HG03066 (cell line): Measurements from ENCODE around the gene PLEKHG2.
"Not testable (repeated sequence)": the region's sequence is repeated elsewhere in the genome, so short reads cannot be mapped to it uniquely, and the experiment has no call there.

Experiments
- ATAC-seq: cut with Tn5 transposase; IDR thresholded peaks from one replicate; pipeline ENCODE4 v1.9.1; 2021; ENCODE audit warnings: low read depth; ENCODE audit not compliant: unreplicated experiment

The PLEKHG2 gene

GRCh38 chr19:39412100-39412866 lies at the start of gene PLEKHG2:
Gene PLEKHG2, plus strand, starts transcription at chr19:39412669. Its CDS starts 1,418 bp downstream, at chr19:39414087.
- peak; percentile 48 for ATAC-seq

DNA sequence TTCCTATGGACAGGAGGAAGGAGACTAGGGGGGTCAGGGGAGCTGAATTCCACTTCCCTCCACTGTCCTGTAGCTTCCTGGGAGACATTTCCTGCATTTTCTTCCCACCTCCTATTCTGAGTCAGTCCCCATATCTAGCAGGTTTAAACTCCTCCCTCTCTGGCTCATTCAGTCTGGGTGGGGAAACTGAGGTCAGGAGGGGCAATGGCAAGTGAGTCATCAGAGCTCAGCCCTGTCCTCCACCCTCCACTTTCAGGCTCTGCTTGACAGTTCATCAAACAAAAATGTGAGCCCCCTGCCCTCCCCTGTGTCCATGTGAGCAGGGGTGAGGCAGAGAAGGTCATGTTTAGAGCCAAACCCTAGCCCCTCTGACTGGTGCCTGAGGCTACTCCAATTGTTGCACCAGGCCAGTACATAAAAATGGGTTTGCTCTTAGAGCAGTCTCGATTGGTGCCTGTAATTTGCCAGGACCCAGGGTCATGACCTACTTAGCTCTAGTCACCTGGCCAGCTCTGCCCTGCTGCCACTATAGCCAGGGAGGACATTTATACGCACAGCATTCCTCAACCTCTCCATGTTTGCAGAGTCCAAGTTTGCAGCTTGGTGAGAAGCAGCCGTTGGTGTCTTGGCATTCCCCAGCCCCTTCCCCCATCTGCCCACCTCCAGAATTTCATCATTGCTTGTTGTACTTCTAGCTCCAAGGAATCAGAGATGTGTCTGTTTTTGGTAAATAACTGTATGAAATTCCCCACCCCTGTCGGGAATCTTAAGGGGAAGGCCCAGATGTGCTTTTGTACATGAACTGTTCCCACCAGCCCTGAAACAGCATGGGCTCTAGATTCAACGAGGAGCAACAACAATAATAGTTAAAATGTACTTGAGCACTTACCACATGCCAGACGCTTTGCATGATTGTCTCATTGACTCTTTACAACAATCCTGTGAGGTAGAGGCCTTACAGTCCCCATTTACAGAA lies 49.5 kb upstream of the PLEKHG2 start:
- ATAC-seq, result no peak

DNA sequence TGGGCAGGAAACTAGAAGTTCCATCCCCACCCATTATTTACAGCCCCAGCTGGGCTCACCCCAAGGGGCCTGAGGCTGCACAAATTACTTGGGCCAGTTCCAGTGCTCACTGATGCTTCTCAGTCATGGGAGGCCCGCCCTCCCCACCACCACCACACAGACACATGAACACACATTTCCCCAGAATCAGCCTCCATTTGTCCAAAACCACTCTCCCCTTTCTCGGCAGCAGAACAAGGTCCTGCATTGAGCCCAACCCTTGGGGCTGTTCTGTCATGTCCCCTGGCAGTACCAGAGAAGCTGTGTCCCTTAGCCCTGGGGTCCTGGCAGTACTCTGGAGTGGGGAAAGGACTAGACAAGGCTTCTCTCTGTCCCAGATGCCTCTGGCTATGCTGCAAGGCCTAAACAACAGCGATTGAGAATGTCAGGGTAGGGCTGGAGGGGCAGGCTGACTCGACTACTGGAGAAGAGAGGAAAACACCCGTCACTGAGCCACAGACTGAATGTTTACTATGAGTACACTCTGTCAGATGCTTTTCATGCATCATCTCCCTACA lies 48.5 kb upstream of the PLEKHG2 start:
- no peak for ATAC-seq

DNA sequence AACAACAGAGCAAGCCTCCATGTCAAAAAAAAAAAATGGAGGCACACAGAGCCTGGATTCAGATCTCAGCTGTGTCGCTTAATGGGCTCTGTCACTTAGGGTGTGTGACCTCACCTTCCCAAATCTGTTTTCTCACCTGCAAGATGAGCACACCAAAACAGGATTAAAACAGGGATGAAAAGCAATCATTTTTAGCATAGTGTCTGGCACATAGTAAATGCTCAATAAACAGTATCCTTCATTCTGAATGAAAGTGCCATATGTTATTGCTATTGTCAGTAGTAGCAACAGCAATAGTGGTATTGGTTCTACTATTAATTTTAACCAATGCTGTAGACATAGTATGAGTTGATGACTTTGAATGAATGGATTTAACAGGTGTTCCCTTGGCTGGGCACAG lies 46.9 kb upstream of the PLEKHG2 start:
- ATAC-seq, result no peak

- ATAC-seq, result no peak
Observed at GRCh38 chr19:39369200-39369599, 43.3 kb upstream of the PLEKHG2 start.

DNA sequence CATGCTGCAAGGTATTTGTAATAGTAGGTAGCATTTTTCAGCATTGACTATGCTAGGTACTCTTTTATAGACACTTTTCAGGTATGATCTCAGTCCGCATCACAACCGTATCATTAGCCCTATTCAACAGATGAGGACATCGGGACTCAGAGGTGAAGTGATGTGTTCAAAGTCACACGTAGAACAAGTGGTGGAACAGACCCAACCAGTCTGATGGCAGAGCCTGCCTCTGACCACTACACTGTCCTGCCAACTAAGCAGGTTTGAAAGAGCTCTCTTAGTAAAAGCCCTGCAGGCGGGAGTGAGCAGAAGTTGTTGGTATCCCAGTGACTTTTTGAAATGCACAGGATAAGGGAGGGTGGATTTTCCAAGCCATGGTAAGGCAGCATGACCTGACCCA lies 41.7 kb upstream of the PLEKHG2 start:
- ATAC-seq, result no peak

GRCh38 chr19:39372047-39372802 lies 40.2 kb upstream of the PLEKHG2 start:
- ATAC-seq, result no peak

DNA sequence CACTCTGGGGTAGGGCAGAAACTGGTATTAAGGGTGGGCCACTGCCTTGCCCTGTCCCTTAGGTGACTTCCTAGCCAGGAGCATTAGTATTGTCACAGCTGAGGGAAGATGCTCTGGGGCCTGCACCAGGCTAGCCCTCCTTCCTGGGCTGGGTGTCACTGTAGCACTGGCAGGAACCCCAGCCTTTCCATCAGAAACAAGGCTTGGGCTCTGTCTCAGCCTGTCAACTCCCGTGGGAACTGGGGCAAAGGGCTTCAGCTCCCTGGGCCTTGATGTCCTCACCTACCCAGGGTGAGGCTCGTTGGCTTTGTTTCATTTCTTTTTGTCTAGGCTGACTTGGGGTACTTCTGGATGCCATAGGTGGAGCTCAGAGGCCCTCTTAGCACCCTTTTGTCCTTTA lies 39.5 kb upstream of the PLEKHG2 start:
- ATAC-seq, result no peak

GRCh38 chr19:39375929-39376328 lies 36.5 kb upstream of the PLEKHG2 start:
- no peak for ATAC-seq

GRCh38 chr19:39377373-39378362 lies 34.8 kb upstream of the PLEKHG2 start:
- ATAC-seq, result no peak

GRCh38 chr19:39379366-39379765 lies 33.1 kb upstream of the PLEKHG2 start:
- ATAC-seq, result not testable (repeated sequence)

GRCh38 chr19:39379865-39380396 lies 32.5 kb upstream of the PLEKHG2 start:
- ATAC-seq, result no peak

DNA sequence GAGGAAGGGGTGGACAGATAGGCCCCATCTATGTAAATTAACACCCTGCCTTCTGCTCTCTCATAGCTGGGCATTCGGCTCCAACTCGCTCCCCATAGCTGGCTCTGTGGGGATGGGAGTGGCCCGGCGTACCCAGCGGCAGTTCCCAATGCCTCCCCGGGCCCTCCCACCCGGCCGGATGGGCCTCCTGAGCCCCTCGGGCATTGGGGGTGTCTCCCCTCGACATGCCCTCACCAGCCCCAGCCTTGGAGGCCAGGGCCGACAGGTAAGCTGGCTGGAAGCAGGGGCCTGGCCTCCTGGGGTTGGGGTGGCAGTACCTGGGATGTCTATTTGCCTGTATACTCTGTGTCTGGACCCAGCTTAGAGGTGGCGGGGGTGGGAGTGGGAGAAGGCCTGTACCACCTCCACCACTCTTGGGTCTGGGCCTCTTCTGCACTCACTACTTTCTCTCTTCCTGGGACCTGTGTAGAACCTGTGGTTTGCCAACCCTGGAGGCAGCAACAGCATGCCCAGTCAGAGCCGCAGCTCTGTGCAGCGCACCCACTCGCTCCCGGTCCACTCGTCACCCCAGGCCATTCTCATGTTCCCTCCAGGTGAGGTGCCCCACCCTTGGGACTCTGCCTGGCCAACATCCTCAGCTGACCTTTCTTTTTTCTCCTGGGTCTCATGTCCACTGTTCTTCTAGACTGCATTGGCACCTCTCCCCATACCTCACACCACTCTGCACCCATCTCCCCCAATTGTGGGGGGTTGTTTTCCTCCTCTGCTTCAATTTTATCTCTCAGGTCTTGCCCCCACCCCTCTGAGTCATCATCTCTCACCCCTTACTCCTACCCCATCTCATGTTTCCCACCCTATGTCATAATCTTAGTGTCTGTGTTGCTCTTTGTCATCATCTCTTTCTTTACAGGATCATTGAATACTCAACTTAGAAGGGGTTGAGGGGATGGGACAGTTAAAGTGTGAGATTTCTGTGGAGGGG lies 31.7 kb upstream of the PLEKHG2 start:
- ATAC-seq, result no peak

DNA sequence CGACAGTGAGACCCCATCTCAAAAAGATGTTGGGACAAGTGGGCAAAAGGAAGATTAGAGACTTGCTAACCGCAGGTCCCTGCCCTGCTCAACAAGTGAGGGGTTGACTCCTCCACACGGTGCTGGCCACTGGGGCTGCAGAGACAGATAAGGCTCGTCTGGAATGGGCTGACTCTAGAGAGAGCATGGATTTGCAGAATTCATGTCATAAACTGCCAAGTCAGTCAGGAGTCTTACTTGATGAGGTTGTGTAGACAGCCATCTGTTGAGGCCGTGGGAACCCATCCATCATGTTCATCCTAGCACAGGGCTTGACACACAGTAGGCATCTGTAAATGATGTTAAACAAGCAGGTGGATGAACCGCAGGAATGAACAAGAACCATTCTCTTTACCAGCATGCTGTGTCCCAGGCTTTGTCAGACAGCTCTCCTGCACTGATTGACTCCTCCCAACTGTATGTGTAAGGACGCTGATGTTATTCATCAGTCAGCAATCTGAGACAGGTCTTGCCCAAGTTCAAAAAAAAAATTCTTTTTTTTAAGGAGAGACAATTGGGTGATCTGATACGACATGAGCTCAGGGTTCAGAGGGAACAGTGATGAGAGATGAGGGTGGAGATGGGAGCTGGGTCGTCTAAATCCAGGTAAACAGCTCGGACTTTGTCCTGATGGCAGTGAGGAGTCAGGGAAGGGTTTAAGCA lies 30.4 kb upstream of the PLEKHG2 start:
- no peak for ATAC-seq

DNA sequence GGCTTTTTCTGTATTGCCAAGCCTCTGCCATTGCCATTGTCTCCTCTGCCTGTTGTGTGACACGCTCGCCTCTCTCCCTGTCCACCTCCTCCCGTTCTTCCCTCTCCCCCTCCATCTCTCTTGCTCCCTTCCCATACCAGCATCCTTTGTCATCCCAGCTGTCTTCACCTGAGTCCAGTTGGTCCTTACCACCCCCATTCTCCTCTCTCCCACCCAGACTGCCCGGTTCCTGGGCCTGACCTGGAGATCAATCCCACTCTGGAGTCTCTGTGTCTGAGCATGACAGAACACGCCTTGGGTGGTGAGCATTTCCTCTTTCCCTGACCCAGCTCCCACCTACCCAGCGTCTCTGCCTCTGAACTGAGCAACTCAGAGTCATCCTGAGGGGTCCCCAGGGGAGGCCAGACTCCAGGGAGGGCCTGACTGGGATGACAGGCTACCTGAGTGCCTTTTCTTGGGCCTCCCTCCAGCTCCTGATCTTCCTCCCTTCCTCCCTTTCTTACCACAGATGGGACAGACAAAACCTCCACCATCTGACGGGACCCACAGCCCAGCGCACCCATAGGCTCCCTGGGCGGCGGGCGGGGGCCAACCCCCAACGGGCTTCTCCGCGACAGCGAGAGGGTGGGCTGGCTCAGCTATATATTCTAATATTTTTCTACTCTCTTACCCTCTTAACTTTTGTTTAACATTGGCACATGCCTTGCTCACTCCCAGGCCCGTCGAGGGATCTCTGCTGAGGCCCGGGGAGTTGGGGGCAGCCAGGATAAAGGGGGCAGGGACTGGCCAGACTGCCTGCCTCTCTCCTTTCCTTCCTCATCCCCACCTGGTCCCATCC lies 29.3 kb upstream of the PLEKHG2 start:
- ATAC-seq, result no peak

DNA sequence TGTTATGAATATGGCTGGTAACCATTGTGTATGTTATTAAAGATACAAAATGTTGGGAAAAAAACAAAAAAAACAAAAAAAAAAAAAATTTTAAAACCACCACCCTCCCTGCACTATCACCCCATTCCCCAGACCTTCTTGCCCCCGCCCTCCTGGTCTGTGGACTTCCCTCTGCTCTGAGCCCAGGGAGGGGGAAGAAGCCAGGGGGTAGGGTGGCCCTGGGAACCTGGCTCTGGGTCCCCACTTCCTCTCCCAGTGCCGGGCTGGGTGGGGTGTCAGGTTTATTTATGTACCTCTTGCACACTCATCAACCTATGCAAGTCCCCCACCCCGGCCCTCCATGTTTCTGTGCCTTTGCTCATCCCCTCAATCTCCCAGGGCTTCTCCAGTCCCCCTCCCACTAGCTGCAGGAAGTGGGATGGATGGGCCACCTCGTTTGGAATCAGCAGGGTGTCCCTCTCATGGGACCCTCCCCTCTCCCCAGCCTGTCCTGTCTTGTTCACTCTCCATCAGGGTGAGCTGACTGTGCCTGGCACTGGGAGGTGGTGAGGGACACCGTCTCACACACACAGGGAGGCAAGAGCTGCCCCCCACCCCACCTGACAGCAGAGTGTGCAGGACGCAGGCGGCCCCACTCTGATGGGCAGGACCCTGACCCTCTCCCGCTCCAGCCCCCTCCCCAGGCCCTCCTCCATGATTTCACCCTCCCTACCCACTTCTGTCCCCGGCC lies 27.5 kb upstream of the PLEKHG2 start:
- no peak for ATAC-seq
